GM12873 (cell line): Measurements from ENCODE around the gene LMOD3.

Source experiments
- TF ChIP-seq, protein P1 (sequence below): IDR thresholded peaks from 2 replicates; pipeline ENCODE4 v1.5.1; 2012; ENCODE audit warnings: low read depth, mild to moderate bottlenecking, moderate library complexity, low read length, control low read depth; ENCODE audit not compliant: insufficient read depth; ENCODE audit errors: missing control alignments

Gene LMOD3

DNA sequence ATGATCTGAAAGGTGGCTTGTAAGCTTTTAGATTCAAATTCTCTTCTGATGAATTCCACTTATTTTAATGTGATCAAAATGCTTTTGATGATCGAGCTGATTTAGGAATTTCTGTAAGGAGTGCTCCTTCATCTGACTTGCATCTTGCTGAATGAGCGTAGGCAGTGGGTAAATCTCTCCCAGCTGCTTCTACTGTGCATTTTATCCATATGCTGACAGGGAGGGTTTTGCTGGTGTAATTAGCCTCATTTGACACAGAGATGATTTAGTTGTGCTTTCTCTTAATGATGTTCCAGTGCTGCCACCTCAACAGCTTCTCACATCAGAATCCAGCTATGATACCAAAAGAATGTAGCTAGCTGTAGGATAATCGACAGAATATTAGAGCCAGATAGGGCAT, 3.8 kb upstream of the LMOD3 start:
- TF ChIP-seq, protein P1, sequence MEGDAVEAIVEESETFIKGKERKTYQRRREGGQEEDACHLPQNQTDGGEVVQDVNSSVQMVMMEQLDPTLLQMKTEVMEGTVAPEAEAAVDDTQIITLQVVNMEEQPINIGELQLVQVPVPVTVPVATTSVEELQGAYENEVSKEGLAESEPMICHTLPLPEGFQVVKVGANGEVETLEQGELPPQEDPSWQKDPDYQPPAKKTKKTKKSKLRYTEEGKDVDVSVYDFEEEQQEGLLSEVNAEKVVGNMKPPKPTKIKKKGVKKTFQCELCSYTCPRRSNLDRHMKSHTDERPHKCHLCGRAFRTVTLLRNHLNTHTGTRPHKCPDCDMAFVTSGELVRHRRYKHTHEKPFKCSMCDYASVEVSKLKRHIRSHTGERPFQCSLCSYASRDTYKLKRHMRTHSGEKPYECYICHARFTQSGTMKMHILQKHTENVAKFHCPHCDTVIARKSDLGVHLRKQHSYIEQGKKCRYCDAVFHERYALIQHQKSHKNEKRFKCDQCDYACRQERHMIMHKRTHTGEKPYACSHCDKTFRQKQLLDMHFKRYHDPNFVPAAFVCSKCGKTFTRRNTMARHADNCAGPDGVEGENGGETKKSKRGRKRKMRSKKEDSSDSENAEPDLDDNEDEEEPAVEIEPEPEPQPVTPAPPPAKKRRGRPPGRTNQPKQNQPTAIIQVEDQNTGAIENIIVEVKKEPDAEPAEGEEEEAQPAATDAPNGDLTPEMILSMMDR = no peak

DNA sequence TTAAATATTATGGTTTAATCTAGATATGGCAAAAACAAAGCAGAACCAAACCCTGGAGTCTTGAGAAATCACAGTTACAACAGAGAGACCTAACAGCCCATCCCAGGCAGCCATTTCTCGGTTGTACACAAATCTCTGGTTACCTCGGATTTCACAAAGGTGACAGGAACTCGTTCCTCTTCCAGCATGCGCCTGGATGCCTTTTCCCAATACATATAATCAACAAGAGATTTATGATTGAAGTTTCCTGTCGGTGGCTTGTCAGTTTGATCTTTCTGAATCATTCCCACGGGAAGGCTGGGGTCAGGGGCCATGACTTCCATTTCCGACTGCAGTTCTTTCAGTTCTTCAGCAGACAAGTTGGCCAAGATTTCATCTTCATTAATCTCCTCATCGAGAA, 445 bp downstream of the LMOD3 start:
- TF ChIP-seq, protein P1 = no peak

DNA sequence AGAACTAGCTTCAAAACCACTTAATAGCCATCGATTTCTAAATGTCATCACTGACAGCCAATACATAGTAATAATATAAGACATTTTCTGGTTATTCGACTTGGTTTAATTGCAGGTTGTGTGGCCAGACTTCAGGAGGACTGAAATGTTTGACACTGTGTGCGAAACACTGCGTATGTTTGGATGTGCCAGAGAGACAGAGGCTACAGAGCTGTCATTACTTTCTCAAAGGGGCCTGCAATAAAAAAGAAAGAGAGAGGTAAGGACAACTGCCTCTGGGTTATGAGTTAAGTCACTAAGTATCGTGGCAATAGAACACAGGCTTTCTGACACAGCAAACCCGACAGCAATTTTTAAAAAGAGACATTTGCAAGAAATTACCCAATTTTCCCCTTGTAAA, 882 bp downstream of the LMOD3 start:
- TF ChIP-seq, protein P1 = no peak

DNA sequence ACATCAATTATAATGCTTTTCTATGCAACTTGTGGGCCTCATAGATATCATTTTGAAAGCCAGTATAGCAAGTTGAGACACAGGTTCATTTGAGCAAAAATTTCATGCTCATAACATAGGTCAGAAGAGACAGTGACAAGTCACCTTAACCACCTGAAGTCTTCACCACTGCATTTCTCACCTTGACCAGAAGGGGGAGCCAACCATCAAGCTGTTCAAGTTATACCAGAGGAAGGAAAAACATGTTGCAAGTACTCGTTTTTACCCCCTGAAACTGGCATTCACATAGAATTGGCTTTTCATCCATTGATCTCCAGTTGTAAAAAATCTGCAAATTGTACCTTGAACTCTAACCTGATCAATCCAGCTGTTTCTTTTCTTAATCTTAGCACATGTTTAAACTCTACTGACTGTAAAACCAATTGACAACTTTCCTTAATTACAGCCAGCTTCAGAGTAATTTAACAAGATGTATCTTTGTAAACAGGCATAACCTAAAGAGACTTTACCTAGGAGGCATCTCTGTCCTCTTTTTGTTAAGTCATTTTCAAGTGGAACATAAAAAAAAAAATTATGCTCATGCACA, 1.4 kb downstream of the LMOD3 start:
- TF ChIP-seq, protein P1 = peak; percentile 95

DNA sequence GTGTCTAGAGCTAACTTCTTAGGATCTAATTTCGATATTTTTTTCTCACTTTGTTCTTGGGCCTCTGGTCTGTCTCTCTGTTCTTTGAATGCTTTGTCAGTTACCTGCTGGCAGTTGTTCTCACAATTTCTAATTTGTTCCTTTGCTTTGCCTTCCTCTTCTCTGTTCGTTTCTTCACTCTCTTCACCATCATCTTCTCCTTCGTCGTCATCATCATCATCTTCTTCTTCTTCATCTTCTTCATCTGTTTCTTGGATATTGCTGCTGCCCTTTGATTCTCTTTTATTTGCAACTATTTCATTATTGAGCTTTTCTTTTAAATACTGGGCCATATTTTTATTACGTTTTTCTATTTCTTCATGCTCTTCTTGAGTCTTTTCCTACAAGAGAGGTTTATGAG, 2.7 kb downstream of the LMOD3 start:
- TF ChIP-seq, protein P1 = no peak

DNA sequence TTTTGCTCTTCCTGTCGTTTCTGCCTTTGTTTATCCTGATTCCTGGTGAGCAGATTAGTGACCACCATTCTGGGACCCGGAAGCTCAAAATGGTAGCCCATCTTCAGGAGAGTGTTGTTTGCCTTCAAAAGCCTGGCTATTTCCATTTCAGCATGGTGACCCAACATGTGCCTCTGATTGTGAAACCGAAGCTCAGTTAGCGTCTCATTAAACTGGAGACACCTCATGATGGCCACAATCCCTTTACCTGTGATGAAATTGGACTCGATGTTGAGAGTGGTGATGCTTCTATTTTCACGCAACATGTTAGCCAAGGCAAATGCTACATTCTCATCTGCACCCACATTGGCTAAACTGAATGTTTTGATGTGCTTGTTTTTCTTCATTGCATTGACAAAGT, 3.3 kb downstream of the LMOD3 start:
- TF ChIP-seq, protein P1 = no peak

DNA sequence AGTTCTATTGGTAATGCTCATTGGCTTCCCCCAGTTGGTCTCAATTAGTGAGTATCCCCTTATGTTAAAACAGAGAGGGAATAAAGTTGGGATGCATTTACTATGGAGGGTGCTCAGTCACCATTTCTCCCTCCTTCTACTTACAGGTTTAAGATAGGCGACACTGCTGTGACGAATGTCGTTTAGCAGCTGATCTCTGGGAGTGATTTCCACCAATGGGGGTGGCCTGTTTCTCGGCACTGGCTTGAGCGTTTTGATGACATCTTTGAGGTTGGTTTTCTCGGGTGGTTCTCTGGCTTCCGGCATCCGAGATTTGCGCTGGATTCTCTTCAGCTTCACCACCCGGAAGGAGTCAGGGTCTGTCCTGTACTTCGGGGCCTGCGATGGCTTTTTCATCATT, 3.8 kb downstream of the LMOD3 start:
- TF ChIP-seq, protein P1 = no peak
